GM23248 (cell line): ENCODE measurements around the gene PLEKHG4. TPM values are rescaled to one million over a fixed set of nuclear protein-coding genes. Genes with fewer than 3 reads are reported as not detected.

Source experiments
- DNase-seq: peaks from one replicate; pipeline ENCODE4 v3.0.0-alpha.2; 2015
- H2AFZ ChIP-seq: fragments of 200-600 bp; sonication (generic); 2 replicates; pipeline ENCODE4 v1.6.1; 2016; ENCODE audit warnings: antibody characterized with exemption
- H3F3A ChIP-seq: fragments of 200-600 bp; sonication (generic); 2 replicates; pipeline ENCODE4 v1.6.1; 2016; ENCODE audit warnings: mild to moderate bottlenecking, antibody characterized with exemption, mixed run types; ENCODE audit not compliant: insufficient read depth
- H3K27ac ChIP-seq: fragments of 200-600 bp; sonication (generic); 2 replicates; pipeline ENCODE4 v1.5.1; 2016; ENCODE audit warnings: mild to moderate bottlenecking
- H3K27me3 ChIP-seq: fragments of 200-600 bp; sonication (generic); replicated peaks from 2 replicates; pipeline ENCODE4 v1.6.1; 2016; ENCODE audit warnings: mild to moderate bottlenecking; ENCODE audit not compliant: insufficient read depth
- H3K36me3 ChIP-seq: fragments of 200-600 bp; sonication (generic); 2 replicates; pipeline ENCODE4 v1.6.1; 2016; ENCODE audit warnings: low read depth, mild to moderate bottlenecking
- H3K4me1 ChIP-seq: fragments of 200-600 bp; sonication (generic); 2 replicates; pipeline ENCODE4 v1.6.1; 2016; ENCODE audit warnings: mild to moderate bottlenecking; ENCODE audit not compliant: insufficient read depth
- H3K4me2 ChIP-seq: fragments of 200-600 bp; sonication (generic); one replicate; pipeline ENCODE4 v1.6.1; 2016; ENCODE audit warnings: mild to moderate bottlenecking; ENCODE audit not compliant: unreplicated experiment
- H3K4me3 ChIP-seq: fragments of 200-600 bp; sonication (generic); 2 replicates; pipeline ENCODE4 v1.5.1; 2016; ENCODE audit warnings: mild to moderate bottlenecking
- H3K79me2 ChIP-seq: fragments of 200-600 bp; sonication (generic); 2 replicates; pipeline ENCODE4 v1.6.1; 2016; ENCODE audit warnings: mild to moderate bottlenecking; ENCODE audit not compliant: insufficient read depth
- H3K9ac ChIP-seq: fragments of 200-600 bp; sonication (generic); 2 replicates; pipeline ENCODE4 v1.6.1; 2016; ENCODE audit warnings: mild to moderate bottlenecking
- H3K9me2 ChIP-seq: fragments of 200-600 bp; sonication (generic); 2 replicates; pipeline ENCODE4 v1.6.1; 2016; ENCODE audit warnings: mixed run types, mild to moderate bottlenecking, moderate library complexity; ENCODE audit not compliant: insufficient read depth
- H3K9me3 ChIP-seq: fragments of 200-600 bp; sonication (generic); one replicate; pipeline ENCODE4 v1.6.1; 2017; ENCODE audit warnings: low read depth
- H4K20me1 ChIP-seq: fragments of 200-600 bp; sonication (generic); 2 replicates; pipeline ENCODE4 v1.6.0; 2016; ENCODE audit not compliant: insufficient read depth
- EZH2 ChIP-seq: fragments of 200-600 bp; sonication (generic); IDR thresholded peaks from 2 replicates; pipeline ENCODE4 v1.6.1; 2018; ENCODE audit warnings: antibody characterized with exemption, mild to moderate bottlenecking; ENCODE audit not compliant: insufficient read depth, poor library complexity, severe bottlenecking
- EZH2phosphoT487 ChIP-seq: fragments of 200-600 bp; sonication (generic); IDR thresholded peaks from 2 replicates; pipeline ENCODE4 v1.6.1; 2018; ENCODE audit warnings: antibody characterized with exemption, moderate library complexity, mild to moderate bottlenecking, low read depth; ENCODE audit not compliant: insufficient read depth
- WGBS, 2 experiments: methylation state at CpG; one replicate each; pipeline ENCODE4 v1.1.6; 2015 to 2017; ENCODE audit warnings: low lambda C conversion rate in 2 of 2, low coverage in 1 of 2; ENCODE audit errors: missing lambda C conversion rate in 2 of 2; 5-methylcytosine and 5-hydroxymethylcytosine counted together
- in situ Hi-C: fragments of 300-500 bp; cut with MboI; formaldehyde crosslinking; loops from 2 replicates; pipeline ENCODE4 v1.15.0; 2020
- polyA plus RNA-seq: library from polyadenylated mRNA; unstranded; fragments of >200 nt; fragmentation: Nextera tagmentation; extraction: Ambion mirVana; gene quantifications from 2 replicates; pipeline ENCODE4 v1.2.1, GENCODE V29; 2016
- total RNA-seq: library from RNA; depleted of rRNA; stranded (reverse); fragments of >200 nt; shearing (Covaris generic); gene quantifications from 2 replicates; pipeline ENCODE4 v1.2.3, GENCODE V29; 2014

The PLEKHG4 gene
- total and polyA plus RNA-seq, 2 experiments from 2014 or later, result 12.5 to 24.2 TPM

- in situ Hi-C loops, result no loop called here
- H3K9me2 ChIP-seq, result no peaks in the 10 kb centered on the region
- H3F3A ChIP-seq, result no peaks in the 10 kb centered on the region; the same call in 1 of the 2 replicates
- H3K4me3 ChIP-seq, result no peak overlapping the region
- DNase-seq, result peak; percentile 76
- H3K27me3 ChIP-seq, result no peaks in the 10 kb centered on the region
- 19 to 42% methylated on average over 1 of the region's 1 CpG for WGBS, 2 experiments
- H3K9ac ChIP-seq, result no peak overlapping the region
- H2AFZ ChIP-seq, result no peak overlapping the region
- peak overlapping the region; percentile 6 for H3K4me2 ChIP-seq
- no peak overlapping the region for H3K27ac ChIP-seq
- no peaks in the 10 kb centered on the region for H3K9me3 ChIP-seq
- H3K79me2 ChIP-seq, result no peaks in the 10 kb centered on the region
- no peaks in the 10 kb centered on the region for H4K20me1 ChIP-seq
- H3K36me3 ChIP-seq, result no peaks in the 10 kb centered on the region
- peaks cover 16% of the 10 kb centered on the region for H3K4me1 ChIP-seq
- TF ChIP-seq EZH2 (no peak), EZH2phosphoT487 (no peak)
Observed at GRCh38 chr16:67304020-67304419, 24.7 kb downstream of the PLEKHG4 start.

GRCh38 chr16:67305216-67306071, 26.1 kb downstream of the PLEKHG4 start:
- H3K27me3 ChIP-seq, result no peaks in the 10 kb centered on the region
- no peaks in the 10 kb centered on the region for H4K20me1 ChIP-seq
- no peak for TF ChIP-seq EZH2phosphoT487
- no peak for TF ChIP-seq EZH2
- no peak overlapping the region for H3K4me2 ChIP-seq
- H3K9me3 ChIP-seq, result no peaks in the 10 kb centered on the region
- no peak overlapping the region for H3K4me3 ChIP-seq
- no peak overlapping the region for H2AFZ ChIP-seq
- whole genome bisulfite sequencing, 2 experiments, result 94 to 95% methylated on average over 13 of the region's 13 CpGs
- no peak for DNase-seq
- peaks cover 5% of the 10 kb centered on the region; the same call in 1 of the 2 replicates for H3F3A ChIP-seq
- no peak overlapping the region for H3K9ac ChIP-seq
- H3K79me2 ChIP-seq, result no peaks in the 10 kb centered on the region
- no peaks in the 10 kb centered on the region for H3K36me3 ChIP-seq
- in situ Hi-C loops, result no loop called here
- H3K27ac ChIP-seq, result no peak overlapping the region
- no peaks in the 10 kb centered on the region for H3K9me2 ChIP-seq
- peaks cover 16% of the 10 kb centered on the region for H3K4me1 ChIP-seq

GRCh38 chr16:67310561-67310960, 31.2 kb downstream of the PLEKHG4 start:
- no peaks in the 10 kb centered on the region for H3K9me3 ChIP-seq
- TF ChIP-seq EZH2 (no peak), EZH2phosphoT487 (no peak)
- H3K4me3 ChIP-seq, result no peak overlapping the region
- no peak for DNase-seq
- no peak overlapping the region for H3K27ac ChIP-seq
- no peaks in the 10 kb centered on the region for H4K20me1 ChIP-seq
- no peaks in the 10 kb centered on the region for H3K9me2 ChIP-seq
- H3K79me2 ChIP-seq, result no peaks in the 10 kb centered on the region
- no peak overlapping the region for H3K4me2 ChIP-seq
- peaks cover 16% of the 10 kb centered on the region for H3K4me1 ChIP-seq
- no peaks in the 10 kb centered on the region for H3K27me3 ChIP-seq
- no peak overlapping the region for H3K9ac ChIP-seq
- peaks cover 21% of the 10 kb centered on the region for H3F3A ChIP-seq
- H3K36me3 ChIP-seq, result no peaks in the 10 kb centered on the region
- 85 to 87% methylated on average over 3 of the region's 3 CpGs for WGBS, 2 experiments
- H2AFZ ChIP-seq, result no peak overlapping the region
- in situ Hi-C loops, result no loop called here

GRCh38 chr16:67311607-67312488, 32.5 kb downstream of the PLEKHG4 start:
- 4 to 8% methylated on average over 5 of the region's 5 CpGs for WGBS, 2 experiments
- in situ Hi-C loops, result no loop called here
- Histone ChIP-seq H3K9ac (peak overlapping the region; percentile 62), H3K4me2 (peak overlapping the region; percentile 64), H3K9me2 (no peaks in the 10 kb centered on the region), H3K36me3 (no peaks in the 10 kb centered on the region), H3K4me1 (peaks cover 16% of the 10 kb centered on the region), H2AFZ (no peak overlapping the region), H4K20me1 (no peaks in the 10 kb centered on the region), H3K27me3 (no peaks in the 10 kb centered on the region), H3F3A (peaks cover 21% of the 10 kb centered on the region), H3K79me2 (no peaks in the 10 kb centered on the region), H3K9me3 (no peaks in the 10 kb centered on the region), H3K4me3 (no peak overlapping the region), H3K27ac (peak overlapping the region; percentile 84)
- DNase-seq, result peak; percentile 99
- TF ChIP-seq EZH2phosphoT487 (no peak), EZH2 (no peak)
